Measurements from ENCODE around the gene VPS54.
"Not testable (repeated sequence)": the region's sequence is repeated elsewhere in the genome, so short reads cannot be mapped to it uniquely, and the experiment has no call there.

The VPS54 gene

GRCh38 chr2:63977904-63978303 lies 41.3 kb downstream of the VPS54 start:
- DNase-seq (ENCODE audit: insufficient read length, low spot score): no peak
- FAIRE-seq: no peak
- TF ChIP-seq CTCF (IDR thresholded peaks at IDR 0.05; ENCODE audit: insufficient read depth, missing control alignments): no peak

GRCh38 chr2:63976125-63976510 lies 43.1 kb downstream of the VPS54 start:
- no peak for FAIRE-seq
- no peak for DNase-seq (ENCODE audit: insufficient read length, low spot score)
- no peak for TF ChIP-seq CTCF (IDR thresholded peaks at IDR 0.05; ENCODE audit: insufficient read depth, missing control alignments)

GRCh38 chr2:63975437-63976124 lies 43.6 kb downstream of the VPS54 start:
- DNase-seq (ENCODE audit: insufficient read length, low spot score): no peak
- FAIRE-seq: no peak
- no peak for TF ChIP-seq CTCF (IDR thresholded peaks at IDR 0.05; ENCODE audit: insufficient read depth, missing control alignments)

- not testable (repeated sequence) for DNase-seq (ENCODE audit: insufficient read length, low spot score); FAIRE-seq
Observed at GRCh38 chr2:63975036-63975435, 44.2 kb downstream of the VPS54 start.

GRCh38 chr2:63962186-63962585 lies 57.0 kb downstream of the VPS54 start:
- FAIRE-seq: no peak

GRCh38 chr2:63950414-63950813 lies 68.8 kb downstream of the VPS54 start:
- no peak for TF ChIP-seq CTCF (IDR thresholded peaks at IDR 0.05; ENCODE audit: insufficient read depth, missing control alignments)
- FAIRE-seq (no peak), DNase-seq (ENCODE audit: insufficient read length, low spot score) (no peak)

More at GRCh38 chr2:63962186-63962585, 57.0 kb downstream of the VPS54 start:
- TF ChIP-seq CTCF (IDR thresholded peaks at IDR 0.05; ENCODE audit: insufficient read depth, missing control alignments): no peak
- DNase-seq (ENCODE audit: insufficient read length, low spot score): no peak

GRCh38 chr2:63942788-63943187 lies 76.4 kb downstream of the VPS54 start:
- no peak for TF ChIP-seq CTCF (IDR thresholded peaks at IDR 0.05; ENCODE audit: insufficient read depth, missing control alignments)
- FAIRE-seq: no peak
- DNase-seq (ENCODE audit: insufficient read length, low spot score): no peak

- FAIRE-seq; DNase-seq (ENCODE audit: insufficient read length, low spot score): not testable (repeated sequence)
Observed at GRCh38 chr2:63932104-63932503, 87.1 kb downstream of the VPS54 start.

Measured in D721Med (cell line).